Stimulated activated CD4-positive, alpha-beta T cell treated with anti-CD3 and anti-CD28 coated beads, Interleukin-15, amount 100 ng/mL, for 24 hours (primary cell): Measurements from ENCODE around the gene FCHSD2.

Source experiments
- DNase-seq: peaks from one replicate; pipeline ENCODE4 v3.0.0-alpha.2; 2020

Gene FCHSD2

DNA sequence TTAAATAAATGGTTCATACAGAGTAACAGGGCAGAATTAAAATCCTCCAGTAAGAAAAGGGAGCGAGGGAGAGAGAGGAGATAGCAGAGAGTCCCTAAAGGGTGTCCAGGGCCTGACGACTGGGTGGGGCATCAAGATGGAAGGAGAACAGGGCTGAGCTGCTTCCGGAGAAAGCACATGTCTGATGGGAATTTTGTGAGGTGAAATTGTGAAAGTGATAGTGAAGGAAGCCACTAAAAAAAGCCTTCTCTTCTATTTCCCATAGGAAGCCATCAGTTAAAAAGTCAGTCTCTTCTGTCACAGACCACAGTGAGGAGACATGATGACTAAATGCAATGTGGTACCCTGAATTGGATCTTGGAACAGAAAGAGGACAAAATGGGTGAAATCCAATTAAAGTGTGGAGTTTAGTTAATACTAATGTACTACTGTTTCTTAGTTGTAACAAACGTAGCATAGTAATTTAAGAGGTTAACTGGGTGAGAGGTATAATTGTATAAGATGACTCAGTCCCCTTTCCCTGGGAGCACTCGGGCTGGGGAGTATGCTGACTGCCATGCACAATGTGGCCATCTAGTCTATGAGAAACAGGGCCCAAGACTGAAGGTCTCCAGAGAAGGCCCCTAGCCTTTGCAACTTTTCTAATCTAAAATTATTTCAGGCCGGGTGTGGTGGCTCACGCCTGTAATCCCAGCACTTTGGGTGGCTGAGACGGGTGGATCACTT is 29.5 kb upstream of the FCHSD2 start:
- DNase-seq: no peak

DNA sequence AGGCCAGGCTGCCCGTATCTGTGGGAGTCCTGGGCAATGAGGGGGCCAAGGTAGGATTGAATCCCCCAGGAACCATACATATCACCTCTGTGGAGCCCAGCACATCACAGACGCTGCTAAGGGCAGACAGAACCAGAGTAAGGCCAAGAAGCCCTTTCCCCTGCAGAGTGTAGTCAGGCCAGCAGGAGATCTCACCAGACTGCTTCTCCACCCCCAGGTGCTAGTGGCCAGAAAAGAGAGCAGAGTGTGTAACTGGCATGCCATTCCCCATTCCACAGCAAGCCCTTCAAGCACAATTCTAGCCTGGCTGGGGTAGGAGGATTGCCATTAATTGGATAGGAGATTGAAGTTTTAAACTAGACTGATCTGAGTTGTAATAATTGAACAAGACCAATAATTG is 28.0 kb upstream of the FCHSD2 start:
- no peak for DNase-seq

DNA sequence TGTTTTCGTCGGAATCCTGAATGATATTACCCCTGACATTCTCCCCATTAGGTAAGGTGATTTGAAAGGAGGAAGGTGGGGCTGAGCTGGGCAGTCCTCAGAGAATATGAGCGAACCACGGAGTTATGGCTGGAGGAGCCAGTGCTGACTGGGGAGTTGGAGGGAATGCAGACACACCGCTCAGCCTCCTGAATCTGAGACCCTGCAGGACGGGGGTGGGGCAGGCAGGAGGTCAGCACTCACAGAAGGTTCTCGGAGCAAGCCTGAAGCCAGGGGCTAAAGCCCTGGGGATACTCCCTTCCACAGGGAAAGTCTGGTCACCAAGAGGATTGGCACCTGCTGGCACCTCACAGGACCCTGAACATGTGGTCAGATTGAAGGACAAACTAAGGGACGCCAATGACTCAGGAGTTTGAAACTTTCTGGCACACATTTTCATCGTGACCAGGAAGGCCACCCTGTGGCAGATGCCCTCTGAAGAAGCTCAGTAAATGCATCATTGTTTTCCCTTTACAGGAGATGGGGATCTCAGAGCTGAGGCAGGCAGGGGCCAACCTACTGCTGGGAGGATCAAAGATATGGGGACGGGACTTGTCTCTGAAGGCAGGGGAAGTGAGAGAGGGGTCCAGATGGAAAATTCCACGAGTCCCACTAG is 26.9 kb upstream of the FCHSD2 start:
- DNase-seq: no peak

DNA sequence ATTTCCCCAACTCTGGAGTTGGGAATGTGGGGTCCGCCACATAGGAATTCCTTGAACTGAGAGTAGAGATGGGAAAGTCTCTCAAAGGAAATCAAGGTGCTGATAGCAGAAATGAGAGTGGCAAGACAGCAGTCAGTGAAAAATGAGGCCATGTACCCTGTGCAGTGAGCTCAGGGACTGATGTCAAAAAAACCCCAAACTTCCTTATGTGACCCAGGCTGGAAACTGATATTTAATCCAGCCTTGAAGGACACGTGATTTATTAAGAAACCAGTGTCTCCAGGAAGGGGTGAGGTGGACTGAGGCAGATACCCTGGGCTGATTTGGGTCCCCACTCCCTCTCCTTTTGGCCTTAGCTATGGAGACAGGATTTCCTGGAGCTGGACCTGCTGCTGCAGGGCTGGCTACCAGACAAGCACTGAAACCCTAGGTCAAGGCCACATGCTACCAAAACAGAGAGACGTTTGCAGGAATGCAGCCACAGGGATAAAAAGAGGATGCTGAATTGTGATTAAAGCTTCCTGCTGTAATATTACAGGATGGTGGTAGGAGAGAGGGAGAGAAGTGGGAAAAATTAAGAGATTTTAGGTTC is 25.3 kb upstream of the FCHSD2 start:
- DNase-seq: no peak

DNA sequence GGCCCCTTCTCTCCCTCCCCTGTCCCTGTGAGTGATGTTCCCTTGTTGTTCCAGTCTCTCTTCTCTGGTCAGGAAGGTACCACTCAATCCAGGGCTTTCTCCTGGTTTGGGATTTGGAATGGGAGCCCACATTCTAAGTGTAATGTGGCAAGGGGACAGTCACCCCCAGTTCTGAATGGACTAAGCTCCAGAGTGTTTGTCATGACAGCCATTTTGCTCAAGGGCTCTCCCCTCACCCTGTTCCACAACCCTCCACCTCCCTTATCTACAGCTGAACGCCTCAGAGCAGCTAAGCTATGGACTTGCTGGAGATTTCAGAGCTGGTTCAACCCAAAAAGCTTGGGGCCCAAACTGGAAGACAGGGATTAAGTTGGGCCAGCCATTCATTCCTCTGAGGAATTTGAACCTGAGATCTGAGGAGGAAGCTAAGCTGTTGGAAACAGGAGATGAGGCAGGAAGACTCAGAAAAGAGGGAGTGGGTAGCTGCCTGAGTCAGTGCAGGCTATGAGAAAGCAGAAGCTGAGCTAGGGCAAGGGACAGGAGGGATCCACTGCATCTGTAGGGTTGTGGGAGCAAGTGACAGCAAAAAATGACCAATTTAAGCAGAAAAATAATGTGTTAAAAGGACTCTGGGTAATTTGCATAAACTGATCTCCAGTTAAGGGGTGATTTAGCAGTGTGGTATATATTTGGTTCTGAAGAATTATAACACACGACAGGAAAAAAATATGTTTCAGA is 22.9 kb upstream of the FCHSD2 start:
- no peak for DNase-seq

DNA sequence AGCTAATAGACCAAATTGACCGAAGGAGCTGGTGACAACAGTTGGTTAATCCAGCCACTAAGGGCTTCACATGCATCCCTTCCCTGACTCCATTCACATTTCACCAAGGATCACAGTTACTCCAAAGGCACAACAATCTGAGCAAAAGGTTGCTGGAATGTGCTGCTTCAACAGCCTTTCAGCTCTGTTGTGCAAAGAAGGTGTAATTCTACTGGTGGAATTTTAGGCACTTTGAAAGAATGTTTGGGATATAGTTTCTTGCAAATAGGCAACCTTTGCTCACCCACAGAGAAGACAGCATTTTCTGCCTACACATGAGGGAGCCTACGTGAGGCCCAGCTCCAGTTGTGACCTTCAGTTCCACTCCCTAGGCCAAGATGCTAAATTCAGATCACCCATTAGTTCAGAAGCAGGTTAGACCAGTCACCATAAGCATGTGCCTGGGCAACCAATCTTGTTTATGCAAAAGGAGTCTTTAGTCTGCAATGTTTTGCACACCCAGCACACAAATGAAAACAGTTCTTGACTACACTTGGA is 21.6 kb upstream of the FCHSD2 start:
- no peak for DNase-seq

DNA sequence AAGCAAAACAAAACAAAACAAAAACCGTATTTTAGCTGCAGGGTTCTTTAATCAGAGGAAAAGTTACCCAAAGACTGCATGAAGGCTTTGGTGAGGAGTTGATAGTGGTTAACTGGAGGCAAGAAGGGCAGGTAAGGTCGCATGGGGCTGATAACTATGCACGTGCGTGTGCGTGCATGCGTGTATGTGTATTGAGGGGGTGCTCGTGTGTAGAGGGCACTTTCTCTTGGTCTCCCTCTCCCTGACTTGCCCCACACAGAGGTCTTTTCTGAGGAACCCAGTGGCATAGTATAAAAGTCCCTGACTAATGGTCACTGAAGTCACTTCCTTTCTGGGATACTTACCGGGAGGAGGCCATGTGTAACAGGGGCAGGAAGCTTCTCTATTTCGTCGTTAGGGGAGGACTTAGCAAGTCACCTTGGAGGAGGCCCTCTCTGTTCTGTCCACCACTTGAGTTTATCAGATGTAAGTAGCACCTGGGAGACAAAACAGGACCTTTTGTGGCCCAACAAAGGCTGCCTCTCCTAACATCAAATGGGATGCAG is 20.1 kb upstream of the FCHSD2 start:
- no peak for DNase-seq

DNA sequence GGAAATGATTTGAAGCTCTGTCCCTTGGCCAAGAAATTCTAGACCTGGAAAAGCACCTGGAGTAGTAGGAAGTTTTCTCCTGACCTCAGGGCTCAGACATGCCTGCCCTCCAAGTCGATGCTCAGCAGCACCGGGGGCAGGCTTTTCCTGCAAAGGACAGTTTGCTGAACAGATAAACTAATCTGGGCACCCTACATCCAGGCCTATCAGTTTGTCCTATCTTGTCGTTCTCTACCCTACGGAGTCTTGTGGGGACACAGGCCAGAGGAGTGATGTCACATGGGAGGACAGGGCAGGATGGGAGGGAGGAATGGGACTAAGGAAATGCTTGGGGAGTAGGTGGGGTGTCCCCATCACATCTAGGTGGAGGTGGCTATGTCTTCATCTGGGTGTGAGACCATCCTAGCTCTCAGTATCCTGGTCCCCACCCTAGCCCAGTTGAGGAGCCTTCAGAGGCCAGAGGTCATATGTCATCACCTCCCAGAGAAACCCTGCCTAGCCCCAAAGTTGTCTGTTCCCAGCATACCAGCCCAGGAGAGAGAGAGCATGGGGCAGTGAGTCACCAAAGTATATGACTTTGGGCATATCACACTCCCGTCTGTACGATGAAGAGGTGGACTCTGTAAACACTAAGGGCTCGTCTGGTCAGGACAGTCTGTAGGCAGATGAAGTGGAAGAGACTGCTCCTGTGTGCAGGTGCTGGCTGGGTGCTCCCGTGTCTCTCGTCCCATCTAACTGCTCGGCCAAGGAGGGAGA is 18.1 kb upstream of the FCHSD2 start:
- no peak for DNase-seq

DNA sequence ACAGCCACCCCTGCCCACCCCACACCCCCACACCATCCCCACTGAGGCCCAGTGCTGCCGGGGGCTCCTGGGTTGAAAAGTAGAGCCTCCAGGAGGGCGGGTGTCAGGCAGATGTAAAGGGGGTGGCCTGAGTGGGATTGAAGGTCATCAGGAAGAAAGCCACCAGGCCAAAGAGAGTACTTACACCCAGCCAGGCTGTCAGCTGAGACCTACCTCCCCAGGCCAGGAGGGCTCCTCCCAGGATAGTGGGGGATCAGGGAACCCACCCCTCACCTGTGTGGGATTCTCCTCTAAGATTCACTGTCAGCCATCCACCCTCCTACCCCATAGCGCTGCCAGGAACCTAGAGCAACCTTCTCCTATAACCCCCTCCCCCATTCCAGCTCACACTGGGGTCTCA is 17.2 kb upstream of the FCHSD2 start:
- DNase-seq: no peak

DNA sequence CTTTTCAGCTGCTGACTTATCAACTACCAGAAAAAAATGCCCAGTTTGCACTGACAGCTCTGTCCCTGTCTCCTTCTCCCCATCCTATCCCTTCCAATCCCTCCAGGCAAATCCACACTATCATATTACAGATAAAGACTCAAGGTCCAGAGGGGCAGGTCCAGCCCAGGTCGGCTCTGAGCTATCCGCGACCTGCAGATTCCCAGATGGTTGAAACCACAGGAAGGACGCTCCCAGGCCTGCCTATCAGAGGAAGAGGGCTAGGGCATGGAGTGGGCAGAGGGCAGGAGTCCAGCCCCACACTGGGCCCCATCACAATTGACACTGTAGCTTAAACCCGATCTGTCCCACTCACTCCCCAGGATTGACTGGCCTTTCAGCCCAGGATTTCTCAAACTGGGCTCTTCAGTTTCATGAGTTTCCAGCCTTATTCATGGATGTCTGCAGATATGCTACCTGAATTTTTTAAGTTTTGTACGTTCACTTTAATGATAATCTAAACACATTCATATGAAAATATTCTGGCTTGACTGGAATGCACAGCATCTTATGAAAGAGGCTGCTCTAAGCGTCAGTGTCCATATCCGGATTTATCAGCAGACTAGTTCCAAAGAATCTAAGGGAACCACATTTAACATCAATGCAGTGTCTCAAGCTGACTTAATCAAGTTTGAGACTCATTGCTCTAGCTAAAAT is 16.4 kb upstream of the FCHSD2 start:
- no peak for DNase-seq

DNA sequence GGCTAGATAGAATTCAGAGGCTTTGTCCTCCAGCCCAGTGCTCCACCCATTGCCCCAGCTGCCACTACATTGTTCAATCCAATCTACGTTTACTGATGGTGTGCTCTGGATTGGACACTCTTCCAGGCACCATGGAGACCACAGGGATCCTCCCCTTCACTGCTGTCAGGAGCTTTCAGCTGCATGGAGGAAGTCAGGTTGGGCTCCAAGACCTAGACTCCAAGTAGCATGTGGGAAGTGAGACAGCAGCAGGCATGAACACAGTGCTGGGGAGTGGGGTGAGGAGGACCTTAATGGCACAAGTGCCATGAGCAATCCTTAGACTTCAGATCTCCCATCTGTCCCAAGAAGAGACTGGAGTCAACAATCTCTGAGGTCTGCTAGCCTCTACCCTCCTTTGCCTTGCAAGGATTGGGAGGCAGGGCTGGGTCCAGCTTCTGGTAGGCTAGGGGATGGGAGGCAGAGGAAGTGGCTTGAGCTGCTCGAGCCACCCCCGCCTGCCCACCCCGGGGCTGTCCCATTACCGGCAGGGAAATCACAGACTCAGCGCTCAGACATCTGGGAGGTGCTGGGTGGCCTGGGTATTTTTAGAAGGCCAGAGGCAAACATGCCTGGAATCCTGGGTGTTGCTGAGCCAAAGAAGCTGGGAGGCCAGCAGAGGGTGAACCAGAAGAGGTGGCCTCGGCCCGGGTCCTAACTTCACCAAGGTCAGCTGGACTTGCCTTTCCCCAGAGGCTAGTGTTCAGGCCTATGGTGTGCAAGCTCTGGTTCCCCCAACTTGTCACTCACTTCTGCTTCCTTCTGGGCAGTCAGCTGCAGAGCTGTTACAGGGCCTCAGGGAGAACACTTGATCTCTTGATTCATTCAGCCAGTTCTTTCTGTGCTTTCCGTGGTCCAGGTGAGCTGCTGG is 15.2 kb upstream of the FCHSD2 start:
- DNase-seq: no peak

DNA sequence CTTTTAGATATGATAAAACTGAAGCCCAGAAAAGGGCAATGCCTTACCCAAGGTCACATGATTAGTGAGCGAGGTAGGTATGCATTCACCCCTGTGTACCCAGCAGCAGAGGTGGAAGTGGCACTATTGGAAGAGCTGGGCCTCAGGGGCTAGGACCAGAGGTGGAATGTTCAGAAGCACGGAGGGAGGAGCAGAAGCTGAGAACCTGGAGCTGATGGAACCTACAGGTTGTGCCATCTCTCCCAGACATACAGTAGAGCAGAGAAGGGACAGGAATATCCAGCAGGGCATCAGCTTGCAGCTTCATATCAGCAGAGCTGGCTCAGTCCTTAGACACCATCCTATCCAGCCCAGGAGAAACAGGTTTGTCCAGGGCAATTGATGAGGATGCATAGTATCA is 14.6 kb upstream of the FCHSD2 start:
- DNase-seq: no peak

DNA sequence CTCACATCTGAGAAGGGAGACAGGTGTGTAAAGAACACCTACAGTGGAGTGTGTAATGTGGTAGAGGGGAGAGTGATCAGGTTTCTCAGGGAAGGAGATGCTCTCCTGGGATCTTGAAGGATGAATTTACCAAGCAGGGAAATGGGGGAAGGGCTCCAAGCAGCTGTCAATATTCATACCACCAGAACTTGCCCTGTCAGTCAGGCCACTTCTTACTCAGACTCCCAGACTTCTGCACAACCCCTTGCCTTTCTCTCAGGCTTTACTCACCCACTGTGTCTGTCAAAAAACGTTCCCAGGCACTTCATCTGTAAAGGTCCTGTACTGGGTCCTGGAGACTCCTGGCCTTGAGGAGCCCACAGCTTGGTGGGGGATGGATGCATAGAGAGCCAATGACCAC is 14.0 kb upstream of the FCHSD2 start:
- no peak for DNase-seq

DNA sequence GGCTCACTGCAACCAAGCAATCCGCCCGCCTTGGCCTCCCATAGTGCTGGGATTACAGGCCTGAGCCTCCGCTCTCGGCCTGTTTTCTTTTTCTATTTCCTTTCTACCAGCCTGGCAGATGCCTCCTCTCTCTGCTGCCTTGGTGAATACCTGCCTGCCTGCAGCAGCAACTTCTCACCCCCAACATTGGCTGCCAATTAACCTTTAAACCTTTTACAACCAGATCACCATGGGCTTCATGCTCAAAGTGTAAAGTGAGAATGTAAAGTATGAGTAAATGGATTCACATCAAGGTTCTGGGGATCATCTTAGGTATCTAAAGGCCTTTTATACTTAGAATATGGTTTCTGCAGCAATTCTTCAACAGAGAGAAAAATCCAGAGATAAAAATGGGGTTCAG is 13.0 kb upstream of the FCHSD2 start:
- no peak for DNase-seq

DNA sequence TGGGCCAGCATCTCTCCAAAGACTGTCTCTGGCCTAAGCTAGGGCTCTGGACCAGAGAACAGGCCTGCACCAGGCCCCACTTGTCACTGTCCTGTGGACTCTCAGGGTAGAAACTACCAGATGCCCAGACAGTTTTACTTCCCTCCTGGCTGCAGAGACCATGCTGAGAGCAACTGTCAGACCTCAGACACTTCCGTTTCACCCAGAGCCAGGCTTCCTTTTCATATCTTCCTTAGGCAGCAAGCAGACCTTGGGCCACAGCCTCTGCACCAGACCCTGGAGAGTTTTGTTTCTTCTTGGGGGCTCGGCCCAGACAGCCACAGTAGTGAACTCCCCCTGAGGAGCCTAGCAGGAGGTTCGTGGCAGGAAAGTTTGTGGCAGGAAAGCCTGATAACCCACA is 12.1 kb upstream of the FCHSD2 start:
- peak; percentile 27 for DNase-seq

DNA sequence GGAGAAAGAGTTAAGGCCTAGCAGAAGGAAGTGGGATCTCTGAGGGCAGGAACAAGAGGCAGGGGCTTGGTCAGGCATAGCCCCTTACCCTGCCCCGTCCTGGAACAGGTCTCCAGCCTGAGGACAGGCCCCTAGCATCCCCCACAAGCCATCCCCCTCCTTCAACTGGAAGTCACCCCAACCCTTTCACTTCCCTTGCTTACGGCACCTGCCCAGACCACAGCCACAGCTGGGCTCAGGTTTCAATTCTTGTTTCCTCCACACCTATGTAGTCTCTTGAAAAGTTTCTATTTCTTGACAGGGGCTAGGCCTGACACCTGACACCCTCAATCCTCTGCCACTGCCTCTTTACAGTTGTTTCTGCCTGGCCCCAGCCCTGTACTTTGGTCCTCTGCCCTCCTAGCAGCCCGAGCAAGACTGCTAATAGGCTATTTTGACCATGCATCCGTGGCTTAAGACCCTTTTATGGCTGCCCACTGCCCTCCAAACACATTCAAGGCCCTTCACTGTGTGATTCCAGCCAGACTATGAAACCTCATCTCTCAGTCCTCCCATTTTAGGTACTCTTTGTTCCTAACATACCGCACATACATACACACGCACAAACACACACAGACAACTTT is 10.9 kb upstream of the FCHSD2 start:
- DNase-seq: peak; percentile 52

DNA sequence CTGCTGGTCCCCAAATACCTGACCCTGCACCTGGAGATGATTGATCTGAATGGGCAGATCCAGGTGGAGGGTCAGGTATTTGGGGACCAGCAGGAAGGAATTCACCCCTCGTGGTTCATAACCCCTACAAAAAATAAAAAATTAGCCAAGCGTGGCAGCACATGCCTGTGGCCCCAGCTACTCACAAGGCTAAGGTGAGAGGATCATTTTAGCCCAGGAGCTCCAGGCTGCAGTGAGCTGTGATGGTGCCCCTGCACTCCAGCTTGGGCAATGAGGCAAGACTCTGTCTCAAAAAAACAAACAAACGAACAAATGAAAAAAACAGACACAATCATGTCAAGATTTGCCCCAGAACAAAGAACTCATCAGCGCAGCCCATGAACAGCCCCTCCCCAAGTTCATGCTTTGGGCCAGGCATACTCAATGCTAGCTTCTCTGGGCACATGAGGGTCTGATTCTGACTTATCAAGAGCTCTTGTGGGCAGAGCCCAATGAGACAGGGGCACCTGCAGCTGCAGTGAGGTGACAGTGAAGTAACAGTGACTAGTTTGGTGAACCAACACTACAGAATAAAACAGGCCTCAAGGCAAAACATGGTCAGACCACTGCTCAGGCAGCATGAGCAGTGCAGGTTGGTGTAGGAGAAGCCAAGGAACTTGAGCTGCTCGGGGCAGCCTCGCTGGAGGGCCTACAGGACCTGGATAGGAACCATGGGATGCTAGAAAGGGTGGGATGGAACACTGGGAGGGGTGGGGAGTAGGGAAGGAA is 10.2 kb upstream of the FCHSD2 start:
- DNase-seq: no peak

DNA sequence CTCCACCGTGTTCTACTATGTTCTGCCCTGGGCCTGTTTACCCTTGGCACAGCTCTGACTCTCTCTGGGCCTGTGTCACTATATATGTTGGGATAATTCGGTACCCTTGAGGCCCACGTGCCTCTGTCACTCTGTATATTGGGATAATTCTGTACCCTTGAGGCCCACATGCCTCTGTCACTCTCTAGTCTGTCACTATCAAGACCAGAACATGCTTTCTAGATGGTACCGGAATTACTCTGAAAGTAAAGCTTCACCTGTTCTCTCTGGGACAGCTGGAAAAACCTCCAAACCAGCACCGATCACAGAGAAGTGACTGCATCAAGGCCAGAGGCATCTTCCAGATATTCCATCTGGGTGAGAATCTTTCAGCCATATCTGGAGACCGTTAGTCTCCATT is 9.3 kb upstream of the FCHSD2 start:
- no peak for DNase-seq

DNA sequence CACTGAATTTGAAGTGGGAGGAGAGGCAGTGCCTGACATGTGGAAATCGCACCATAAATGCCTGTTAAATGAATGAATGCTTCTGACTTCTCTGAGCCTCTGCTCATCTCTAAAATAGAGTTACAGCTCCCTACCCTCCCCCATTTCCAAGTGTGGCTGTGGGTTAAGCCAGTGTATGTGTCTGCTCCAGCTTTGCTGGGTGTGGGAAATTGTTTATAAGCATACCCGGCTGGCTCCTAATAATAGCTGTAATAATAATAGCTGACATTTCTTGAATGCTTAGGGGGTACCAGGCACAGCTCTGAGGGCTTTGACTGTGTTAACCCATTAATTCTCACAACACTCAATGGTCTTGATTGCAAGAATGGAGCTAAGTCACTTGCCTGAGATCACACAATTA is 7.0 kb upstream of the FCHSD2 start:
- no peak for DNase-seq
